WI38 (cell line): ENCODE results near the gene TSPAN18.

Source experiments
- H3K4me3 ChIP-seq: 2 replicates; pipeline ENCODE4 v1.5.1; 2011; ENCODE audit warnings: low read depth, mild to moderate bottlenecking, control low read depth, low read length
- CTCF ChIP-seq: IDR thresholded peaks from 2 replicates; pipeline ENCODE4 v1.5.1; 2012; ENCODE audit warnings: low read depth, mild to moderate bottlenecking, control low read depth, low read length

TSPAN18 gene

DNA sequence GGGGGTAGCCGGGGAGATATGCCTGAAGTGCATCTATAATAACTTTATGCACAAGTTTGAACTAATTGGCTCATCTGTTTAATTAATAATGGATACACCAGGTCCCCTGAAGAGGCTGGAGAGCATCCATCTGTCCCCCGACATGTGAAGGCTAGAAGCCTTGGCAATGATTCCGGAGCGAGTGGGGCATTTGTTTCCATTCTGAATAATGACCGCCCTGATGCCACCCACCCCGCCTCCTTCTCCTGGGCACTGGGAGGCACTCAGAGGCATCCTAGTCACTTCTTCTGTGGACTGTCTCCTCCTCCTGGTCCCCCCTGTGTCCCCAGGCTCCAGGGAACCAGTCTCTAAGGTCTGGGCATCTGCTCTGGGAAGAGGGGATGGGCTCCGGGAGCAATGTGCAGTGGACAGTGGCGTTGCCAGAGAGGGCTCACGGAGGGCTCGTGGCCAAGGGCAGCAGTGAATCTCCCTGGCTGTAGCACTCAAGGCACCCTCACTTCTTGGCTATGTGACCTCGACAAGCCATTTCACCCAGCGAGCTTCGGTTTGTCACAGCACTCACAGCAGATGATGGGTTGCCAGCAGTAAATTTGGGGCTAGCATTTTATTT lies 64.7 kb downstream of the TSPAN18 start:
- H3K4me3 ChIP-seq: no peak overlapping the region
- no peak for TF ChIP-seq CTCF

DNA sequence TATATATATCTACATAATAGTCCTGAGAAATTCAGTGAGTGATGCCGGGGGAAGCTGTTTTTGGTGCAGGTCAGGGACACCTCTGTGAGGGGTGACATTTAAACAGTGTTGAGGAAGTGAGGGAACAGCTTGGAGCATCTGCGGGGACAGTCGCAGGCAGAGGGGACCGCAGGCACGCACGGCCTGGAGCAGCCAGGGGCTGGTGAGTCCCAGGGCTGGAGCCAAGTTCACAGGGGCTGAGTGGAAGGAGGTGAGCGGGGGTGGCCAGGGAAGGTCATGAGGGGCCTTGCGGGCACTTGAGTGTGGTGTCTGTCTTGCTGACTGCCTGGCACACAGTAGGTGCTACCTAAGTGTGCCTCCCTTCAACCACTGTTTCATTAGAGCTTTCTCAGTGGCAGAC lies 65.4 kb downstream of the TSPAN18 start:
- no peak for TF ChIP-seq CTCF
- H3K4me3 ChIP-seq: no peak overlapping the region

GRCh38 chr11:44793350-44794090 lies 66.8 kb downstream of the TSPAN18 start:
- H3K4me3 ChIP-seq: no peak overlapping the region
- TF ChIP-seq CTCF: no peak

DNA sequence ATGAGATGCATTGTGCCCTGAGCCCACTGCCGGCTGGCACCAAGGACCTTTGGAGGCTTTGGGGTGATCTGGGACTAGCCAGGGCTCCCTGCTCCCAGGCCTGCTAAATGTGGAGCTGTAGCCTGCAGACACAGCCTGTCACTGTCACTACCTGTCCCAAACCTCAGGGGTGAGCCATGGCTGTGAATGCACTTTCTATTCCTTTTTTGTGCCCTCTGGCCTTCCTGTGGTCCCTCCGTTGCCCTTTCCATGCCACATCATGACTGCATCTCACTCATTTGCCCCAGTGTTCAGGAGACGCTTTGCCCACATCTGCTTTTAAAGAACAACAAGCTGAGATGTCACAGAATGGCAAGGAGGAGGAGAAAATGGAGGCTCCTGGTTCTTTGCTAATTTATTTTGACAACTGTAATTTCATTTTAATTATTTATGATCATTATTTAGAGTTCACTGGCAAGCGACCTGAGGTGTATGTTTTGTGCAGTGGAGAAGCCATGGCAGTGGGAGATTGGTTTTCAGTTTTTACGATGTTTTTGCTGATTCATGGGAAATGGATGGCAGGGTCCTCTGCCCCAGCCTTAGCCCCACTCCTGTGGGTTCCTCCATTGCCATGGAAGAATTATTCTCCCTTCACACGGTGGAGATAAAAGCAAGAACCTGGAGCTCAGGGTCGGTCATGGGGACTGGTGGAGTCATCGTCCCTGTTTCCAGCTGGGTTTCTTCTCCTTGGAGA lies 69.2 kb downstream of the TSPAN18 start:
- no peak overlapping the region for H3K4me3 ChIP-seq
- no peak for TF ChIP-seq CTCF

GRCh38 chr11:44797051-44797450 lies 70.3 kb downstream of the TSPAN18 start:
- no peak overlapping the region for H3K4me3 ChIP-seq
- no peak for TF ChIP-seq CTCF

DNA sequence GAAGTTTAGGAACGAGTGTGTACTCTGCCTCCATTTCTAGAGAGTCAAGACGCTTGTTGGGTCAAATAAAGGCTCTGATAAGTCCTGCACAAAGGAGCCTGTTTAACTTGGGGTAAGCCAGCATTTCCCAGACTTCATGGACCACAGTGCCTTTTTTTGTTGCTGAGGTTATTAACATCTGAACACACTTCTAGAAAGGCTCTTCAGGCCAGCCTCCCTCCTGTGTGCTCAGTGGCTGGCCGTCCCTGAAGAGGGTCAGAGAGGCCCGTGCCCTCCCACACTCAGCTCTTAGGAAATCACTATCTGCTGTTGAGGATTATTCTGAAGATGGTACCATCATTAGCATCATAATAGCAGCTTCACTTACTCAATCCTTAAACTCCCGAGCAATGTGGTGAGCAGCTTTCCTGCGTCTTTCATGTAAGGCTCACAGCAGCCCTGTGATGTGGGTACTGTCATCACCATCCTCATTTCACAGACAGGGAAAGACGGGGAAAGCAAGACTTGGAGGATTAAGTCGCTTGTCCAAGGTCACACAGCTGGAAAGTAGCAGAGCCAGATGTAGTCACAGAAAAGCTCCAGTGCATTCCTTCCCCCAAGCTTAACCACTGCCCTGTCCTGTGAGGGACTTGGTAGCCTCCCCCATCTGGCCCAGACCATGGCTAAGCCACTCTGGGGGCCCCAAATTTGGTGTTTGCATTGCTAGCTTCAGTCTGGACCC lies 71.3 kb downstream of the TSPAN18 start:
- no peak for TF ChIP-seq CTCF
- no peak overlapping the region for H3K4me3 ChIP-seq
